Fibroblast of skin of back (primary cell): ENCODE measurements around the gene SFRP4.
A peak's percentile ranks its signal among the peaks of the same experiment; 100 is the strongest.

ENCODE experiments used
- DNase-seq: peaks from one replicate; pipeline ENCODE4 v3.0.0-alpha.2; 2013

SFRP4 gene

GRCh38 chr7:37924491-37925041 is 7.9 kb upstream of the SFRP4 start:
- DNase-seq, result no peak

- no peak for DNase-seq
Measured at GRCh38 chr7:37923996-37924395, 7.4 kb upstream of the SFRP4 start.

GRCh38 chr7:37921876-37922275 is 5.3 kb upstream of the SFRP4 start:
- DNase-seq, result no peak

GRCh38 chr7:37920849-37921805 is 4.5 kb upstream of the SFRP4 start:
- DNase-seq, result peak; percentile 59

- DNase-seq, result peak; percentile 71
Measured at GRCh38 chr7:37920305-37920848, 3.8 kb upstream of the SFRP4 start, which contains the start of gene EPDR1. Gene EPDR1, plus strand, starts transcription at chr7:37920640. Its CDS starts 300 bp downstream, at chr7:37920940.

GRCh38 chr7:37918526-37918925 is 1.9 kb upstream of the SFRP4 start:
- DNase-seq, result no peak

- DNase-seq, result no peak
Measured at GRCh38 chr7:37916017-37916672, 472 bp downstream of the SFRP4 start.

GRCh38 chr7:37915438-37915837 is 1.2 kb downstream of the SFRP4 start:
- peak; percentile 12 for DNase-seq

- DNase-seq, result peak; percentile 82
Measured at GRCh38 chr7:37912756-37913155, 3.9 kb downstream of the SFRP4 start.

- peak; percentile 98 for DNase-seq
Measured at GRCh38 chr7:37908221-37908788, 8.3 kb downstream of the SFRP4 start.

- peak; percentile 78 for DNase-seq
Measured at GRCh38 chr7:37901890-37902524, 14.6 kb downstream of the SFRP4 start.

GRCh38 chr7:37901236-37901827 is 15.3 kb downstream of the SFRP4 start:
- peak; percentile 56 for DNase-seq

- DNase-seq, result no peak
Measured at GRCh38 chr7:37899712-37900247, 16.8 kb downstream of the SFRP4 start.

- DNase-seq, result no peak
Measured at GRCh38 chr7:37894671-37895070, 21.9 kb downstream of the SFRP4 start.

GRCh38 chr7:37893359-37893758 is 23.3 kb downstream of the SFRP4 start:
- DNase-seq, result no peak

GRCh38 chr7:37882086-37882485 is 34.5 kb downstream of the SFRP4 start:
- no peak for DNase-seq
